Pancreas (tissue), 10 donors: Measurements from ENCODE around the gene FNDC3A. TPM values are rescaled to one million over a fixed set of nuclear protein-coding genes. Genes with fewer than 3 reads are reported as not detected.
"Not testable (repeated sequence)": the region's sequence is repeated elsewhere in the genome, so short reads cannot be mapped to it uniquely, and the experiment has no call there.

ENCODE experiments used
- ATAC-seq, 4 donors: fragments of 200-7000 bp; cut with Tn5 transposase; one replicate each; pipeline versions ENCODE4 v1.8.0 to v1.9.1; 2020; ENCODE audit warnings: mild to moderate bottlenecking in 4 of 4, moderate library complexity in 4 of 4
- DNase-seq, 6 donors: peaks; one replicate each; pipeline ENCODE4 v3.0.0-alpha.2; 2020
- FAIRE-seq: peaks from 2 replicates; lab custom pipeline; 2012; peaks lifted over from hg19 to GRCh38; lab: Jason Lieb, UNC
- H3K27ac ChIP-seq, 4 donors: fragments of 200-600 bp; sonication (generic); 1 replicate in 3 of 4; 2 replicates in 1 of 4; pipeline versions ENCODE4 v1.5.0 to v1.8.0; 2020
- H3K27me3 ChIP-seq, 4 donors: fragments of 200-600 bp; one replicate each; pipeline ENCODE4 v1.8.0; 2021
- H3K36me3 ChIP-seq, 3 donors: fragments of 200-600 bp; sonication (generic) in 1 of 3; one replicate each; pipeline versions ENCODE4 v1.5.0 to v1.8.0; 2020 to 2021
- H3K4me1 ChIP-seq, 3 donors: fragments of 200-600 bp; one replicate each; pipeline ENCODE4 v1.8.0; 2021
- H3K4me3 ChIP-seq, 4 donors: fragments of 200-600 bp; sonication (generic) in 2 of 4; one replicate each; pipeline versions ENCODE4 v1.5.0 to v1.8.0; 2020 to 2021
- H3K9me3 ChIP-seq, 4 donors: fragments of 200-600 bp; one replicate each; pipeline ENCODE4 v1.8.0; 2021
- WGBS, 2 donors: extraction: QIAGEN DNeasy Blood & Tissue Kit; methylation state at CpG; one replicate each; pipeline ENCODE4 v1.1.7; 2013; 5-methylcytosine and 5-hydroxymethylcytosine counted together
- intact Hi-C, 3 donors: fragments of 100-400 bp; cut with DNase I; formaldehyde crosslinking; loops; one replicate each; pipeline versions ENCODE4 v1.11.1 to v1.14.2; 2022
- polyA plus RNA-seq, 2 donors: library from polyadenylated mRNA; stranded (reverse); fragments of 200-250 nt; gene quantifications; one replicate each; pipeline ENCODE4 v1.2.3, GENCODE V29; 2013
- total RNA-seq, 6 donors: library from RNA; stranded (reverse); fragmentation: NEBNext Ultra II Directional in 4 of 6; extraction: Animal tissue kit (Norgen Biotek cat#: 25700) in 4 of 6; gene quantifications; one replicate each; pipeline versions ENCODE4 v1.2.1 to v1.2.4, GENCODE V29; 2021 to 2023
- TF ChIP-seq, protein P1 (sequence below), 4 donors: fragments of 200-600 bp; sonication (generic) in 3 of 4; IDR thresholded peaks; one replicate each; pipeline versions ENCODE4 v1.5.0 to v1.8.0; 2021; ENCODE audit warnings: antibody characterized with exemption in 4 of 4
- donor health status: healthy with polysubstance abuse.
- donor health status: DM: no; HTN: no; CAD: no; lungs with moderate emphysema.
- donor health status: DM: no; HTN: no; CAD: no.
- donor health status: control.
- donor health status: control.
- donor health status: Bipolar disorder and iron deficiency.
- donor health status: DM: yes; HTN: yes; CAD: no.
- donor health status: DM: no; HTN: no; CAD: no.
- donor health status: DM: no; HTN: no; CAD: no.
- donor health status: DM: yes; HTN: yes; CAD: no.

FNDC3A gene
- total and polyA plus RNA-seq, 8 donors: 22.4 to 65.5 (median 47.2) TPM

- ATAC-seq (peak in 1 of 4 donors; percentile 47), FAIRE-seq (no peak), DNase-seq (no peak)
- Histone ChIP-seq H3K36me3 (no peaks in the 10 kb centered on the region), H3K27ac (no peak overlapping the region), H3K4me3 (no peak overlapping the region), H3K9me3 (no peaks in the 10 kb centered on the region), H3K27me3 (no peaks in the 10 kb centered on the region), H3K4me1 (no peaks in the 10 kb centered on the region)
- TF ChIP-seq, protein P1, sequence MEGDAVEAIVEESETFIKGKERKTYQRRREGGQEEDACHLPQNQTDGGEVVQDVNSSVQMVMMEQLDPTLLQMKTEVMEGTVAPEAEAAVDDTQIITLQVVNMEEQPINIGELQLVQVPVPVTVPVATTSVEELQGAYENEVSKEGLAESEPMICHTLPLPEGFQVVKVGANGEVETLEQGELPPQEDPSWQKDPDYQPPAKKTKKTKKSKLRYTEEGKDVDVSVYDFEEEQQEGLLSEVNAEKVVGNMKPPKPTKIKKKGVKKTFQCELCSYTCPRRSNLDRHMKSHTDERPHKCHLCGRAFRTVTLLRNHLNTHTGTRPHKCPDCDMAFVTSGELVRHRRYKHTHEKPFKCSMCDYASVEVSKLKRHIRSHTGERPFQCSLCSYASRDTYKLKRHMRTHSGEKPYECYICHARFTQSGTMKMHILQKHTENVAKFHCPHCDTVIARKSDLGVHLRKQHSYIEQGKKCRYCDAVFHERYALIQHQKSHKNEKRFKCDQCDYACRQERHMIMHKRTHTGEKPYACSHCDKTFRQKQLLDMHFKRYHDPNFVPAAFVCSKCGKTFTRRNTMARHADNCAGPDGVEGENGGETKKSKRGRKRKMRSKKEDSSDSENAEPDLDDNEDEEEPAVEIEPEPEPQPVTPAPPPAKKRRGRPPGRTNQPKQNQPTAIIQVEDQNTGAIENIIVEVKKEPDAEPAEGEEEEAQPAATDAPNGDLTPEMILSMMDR (IDR thresholded peaks at IDR 0.05): no peak
- 77 to 79% methylated on average over 3 of the region's 3 CpGs for WGBS, 2 donors
- intact Hi-C loops: no loop called here
Observed at GRCh38 chr13:49062297-49062896, 86.7 kb downstream of the FNDC3A start.

DNA sequence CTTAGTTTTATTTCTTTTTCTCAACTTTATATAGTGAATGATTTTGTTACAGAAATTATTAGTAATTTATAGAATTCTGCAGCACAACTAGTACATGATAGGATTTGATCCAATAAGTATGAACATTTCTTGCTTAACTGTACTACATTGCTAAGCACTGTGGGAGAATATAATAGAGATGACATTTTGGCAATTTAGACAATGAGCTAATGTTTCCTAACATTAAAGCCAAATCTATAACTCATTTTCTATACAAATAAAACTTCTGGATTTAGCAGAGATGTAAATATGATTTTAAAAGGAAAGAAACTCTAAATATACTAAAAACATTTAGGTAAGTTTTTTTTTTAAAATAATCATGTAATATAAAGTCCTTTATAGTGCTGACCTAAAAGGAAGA lies 87.3 kb downstream of the FNDC3A start:
- Histone ChIP-seq H3K27ac (no peak overlapping the region), H3K4me1 (no peaks in the 10 kb centered on the region), H3K9me3 (no peaks in the 10 kb centered on the region), H3K4me3 (no peak overlapping the region), H3K36me3 (no peaks in the 10 kb centered on the region), H3K27me3 (no peaks in the 10 kb centered on the region)
- FAIRE-seq (no peak), DNase-seq (no peak), ATAC-seq (no peak)
- TF ChIP-seq, protein P1 (IDR thresholded peaks at IDR 0.05): no peak
- intact Hi-C loops: no loop called here

- H3K9me3 ChIP-seq: no peaks in the 10 kb centered on the region
- no peak overlapping the region for H3K4me3 ChIP-seq
- 70 to 82% methylated on average over 1 of the region's 1 CpG for WGBS, 2 donors
- FAIRE-seq (no peak), ATAC-seq (no peak), DNase-seq (no peak)
- H3K27me3 ChIP-seq: no peaks in the 10 kb centered on the region
- no peaks in the 10 kb centered on the region for H3K36me3 ChIP-seq
- no peaks in the 10 kb centered on the region for H3K4me1 ChIP-seq
- H3K27ac ChIP-seq: no peak overlapping the region
- TF ChIP-seq, protein P1 (IDR thresholded peaks at IDR 0.05): no peak
- intact Hi-C loops: no loop called here
Observed at GRCh38 chr13:49063497-49063896, 87.8 kb downstream of the FNDC3A start.

DNA sequence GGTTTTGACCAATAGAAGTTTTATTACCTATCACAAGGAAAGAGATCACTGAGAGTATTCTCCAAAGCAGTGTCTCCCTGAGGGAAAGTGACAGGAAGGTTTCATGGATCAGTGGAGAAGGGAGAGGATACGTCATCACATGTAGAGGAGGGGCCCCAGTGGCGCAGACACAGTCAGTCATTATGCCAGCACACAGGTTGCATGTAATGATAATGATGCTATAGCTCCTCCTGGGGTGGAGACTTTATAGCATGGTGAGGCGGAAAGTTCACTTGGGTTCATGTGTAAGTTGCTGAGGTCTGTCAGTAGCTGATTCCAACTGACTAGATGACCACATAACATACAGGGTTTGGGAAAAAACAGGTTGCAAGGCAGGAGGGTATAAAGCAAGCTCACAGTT lies 88.8 kb downstream of the FNDC3A start:
- FAIRE-seq: no peak

GRCh38 chr13:49066856-49067255 lies 91.1 kb downstream of the FNDC3A start:
- Histone ChIP-seq H3K36me3 (no peaks in the 10 kb centered on the region), H3K27ac (no peak overlapping the region), H3K4me3 (no peak overlapping the region), H3K4me1 (no peaks in the 10 kb centered on the region), H3K27me3 (no peaks in the 10 kb centered on the region), H3K9me3 (no peaks in the 10 kb centered on the region)
- FAIRE-seq: no peak
- TF ChIP-seq, protein P1 (IDR thresholded peaks at IDR 0.05): no peak
- intact Hi-C loops: no loop called here
- DNase-seq: no peak
- ATAC-seq: no peak
- WGBS, 2 donors: 92% methylated on average over 2 of the region's 2 CpGs

More for the DNA sequence above, 88.8 kb downstream of the FNDC3A start:
- H3K4me1 ChIP-seq: no peaks in the 10 kb centered on the region
- no peaks in the 10 kb centered on the region for H3K9me3 ChIP-seq
- H3K27ac ChIP-seq: no peak overlapping the region
- WGBS, 2 donors: 92 to 97% methylated on average over 3 of the region's 3 CpGs
- no peak overlapping the region for H3K4me3 ChIP-seq
- ATAC-seq (no peak), DNase-seq (no peak)
- H3K36me3 ChIP-seq: no peaks in the 10 kb centered on the region
- intact Hi-C loops: no loop called here
- TF ChIP-seq, protein P1 (IDR thresholded peaks at IDR 0.05): no peak
- no peaks in the 10 kb centered on the region for H3K27me3 ChIP-seq

DNA sequence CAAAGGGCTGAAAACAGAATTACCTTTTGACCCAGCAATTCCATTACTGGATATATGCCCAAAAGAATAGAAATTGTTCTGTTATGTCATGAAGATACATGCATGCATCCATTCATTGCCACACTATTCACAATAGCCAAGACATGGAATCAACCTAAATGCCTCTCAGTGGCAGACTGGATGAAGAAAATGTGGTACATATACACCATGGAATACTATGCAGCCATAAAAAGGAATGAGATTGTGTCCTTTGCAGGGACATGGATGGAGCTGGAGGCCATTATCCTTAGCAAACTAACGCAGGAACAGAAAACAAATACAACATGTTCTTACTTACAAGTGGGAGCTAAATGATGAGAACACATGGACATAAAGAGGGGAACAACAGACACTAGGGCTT lies 92.8 kb downstream of the FNDC3A start:
- intact Hi-C loops, H3K9me3 ChIP-seq, DNase-seq, ATAC-seq, H3K4me3 ChIP-seq, H3K27me3 ChIP-seq, H3K36me3 ChIP-seq, FAIRE-seq, H3K4me1 ChIP-seq, H3K27ac ChIP-seq: not testable (repeated sequence)
- 100% methylated on average over 1 of the region's 1 CpG for WGBS, 2 donors

GRCh38 chr13:49070021-49070420 lies 94.3 kb downstream of the FNDC3A start:
- not testable (repeated sequence) for FAIRE-seq, DNase-seq
- 96 to 99% methylated on average over 6 of the region's 6 CpGs for WGBS, 2 donors

More at GRCh38 chr13:49070021-49070420, 94.3 kb downstream of the FNDC3A start:
- H3K4me3 ChIP-seq, H3K9me3 ChIP-seq, intact Hi-C loops, H3K4me1 ChIP-seq, H3K27me3 ChIP-seq, H3K27ac ChIP-seq, ATAC-seq, H3K36me3 ChIP-seq: not testable (repeated sequence)
